AG04450 (cell line): ENCODE data around the gene E2F4. TPM values are rescaled to one million over a fixed set of nuclear protein-coding genes. Genes with fewer than 3 reads are reported as not detected.

Experiments used
- CTCF ChIA-PET: fragments of 300-600, 350-600 bp; formaldehyde crosslinking; extraction: SDS; loops from one replicate; lab custom pipeline; 2022; ENCODE audit warnings: antibody characterized with exemption, inconsistent platforms; lab: Charles Lee
- POLR2A ChIA-PET: fragments of 350-600 bp; formaldehyde crosslinking; extraction: SDS; loops from one replicate; lab custom pipeline; 2021; ENCODE audit warnings: antibody characterized with exemption, inconsistent platforms; lab: Yijun Ruan, JAX
- DNase-seq: peaks from one replicate; pipeline ENCODE4 v3.0.0-alpha.2; 2011; ENCODE audit warnings: low read depth, low spot score
- H3K27ac ChIP-seq: one replicate; pipeline ENCODE4 v1.5.1; 2012; ENCODE audit warnings: low read depth, low read length, control low read depth
- H3K27me3 ChIP-seq: one replicate; pipeline ENCODE4 v1.6.0; 2012; ENCODE audit warnings: low read length; ENCODE audit not compliant: control insufficient read depth, insufficient read depth
- H3K4me3 ChIP-seq: 2 replicates; pipeline ENCODE4 v1.5.1; 2011; ENCODE audit warnings: mild to moderate bottlenecking, low read depth, low read length, control low read depth
- H3K9me3 ChIP-seq: 2 replicates; pipeline ENCODE4 v1.5.1; 2012; ENCODE audit warnings: low read length; ENCODE audit not compliant: control insufficient read depth, insufficient read depth
- CTCF ChIP-seq: IDR thresholded peaks from 2 replicates; pipeline ENCODE4 v1.5.1; 2011; ENCODE audit warnings: low read depth, low read length, control low read depth, inconsistent platforms
- polyA plus RNA-seq: library from polyadenylated mRNA; depleted of rRNA; stranded (reverse); fragments of >200 nt; gene quantifications from 2 replicates; pipeline ENCODE4 v1.2.3, GENCODE V29; 2011

E2F4 gene
- polyA plus RNA-seq, 1 experiment, result 50.0 TPM

GRCh38 chr16:67166110-67166547 is 25.8 kb upstream of the E2F4 start:
- POLR2A ChIA-PET, result no interaction called here
- CTCF ChIA-PET, result interaction anchor here (3.5 kb wide), 1 partner anchor 11 kb away, joined by 13 read pairs; no protein-coding TSS in a partner anchor
- no peak for DNase-seq
- Histone ChIP-seq H3K4me3 (no peak overlapping the region), H3K9me3 (no peaks in the 10 kb centered on the region; the same call in 1 of the 2 replicates), H3K27me3 (peaks cover 50% of the 10 kb centered on the region), H3K27ac (no peak overlapping the region)
- no peak for TF ChIP-seq CTCF

- POLR2A ChIA-PET, result no interaction called here
These were observed 25.3 kb upstream of the E2F4 start for GRCh38 chr16:67166598-67167168.

GRCh38 chr16:67167588-67167987 is 24.4 kb upstream of the E2F4 start:
- POLR2A ChIA-PET, result no interaction called here
- no peaks in the 10 kb centered on the region; the same call in 1 of the 2 replicates for H3K9me3 ChIP-seq
- CTCF ChIA-PET, result interaction anchor here (3.5 kb wide), 1 partner anchor 12 kb away, joined by 13 read pairs; no protein-coding TSS in a partner anchor
- no peak for DNase-seq
- no peak overlapping the region for H3K4me3 ChIP-seq
- H3K27ac ChIP-seq, result no peak overlapping the region
- no peak for TF ChIP-seq CTCF
- peaks cover 45% of the 10 kb centered on the region for H3K27me3 ChIP-seq

More at GRCh38 chr16:67166598-67167168, 25.3 kb upstream of the E2F4 start:
- Histone ChIP-seq H3K9me3 (no peaks in the 10 kb centered on the region; the same call in 1 of the 2 replicates), H3K27ac (no peak overlapping the region), H3K4me3 (no peak overlapping the region), H3K27me3 (peaks cover 50% of the 10 kb centered on the region)
- TF ChIP-seq CTCF, result no peak
- DNase-seq, result no peak
- CTCF ChIA-PET, result interaction anchor here (3.5 kb wide), 1 partner anchor 11 kb away, joined by 13 read pairs; no protein-coding TSS in a partner anchor

GRCh38 chr16:67169011-67169451 is 22.9 kb upstream of the E2F4 start:
- ChIA-PET CTCF (interaction anchor here (1.0 to 1.2 kb wide), 2 partner anchors 11 to 14 kb away, joined by 4 read pairs; no protein-coding TSS in a partner anchor), POLR2A (interaction anchor here (1.4 kb wide), 1 partner anchor 14 kb away, joined by 10 read pairs; no protein-coding TSS in a partner anchor)
- peaks cover 35% of the 10 kb centered on the region for H3K27me3 ChIP-seq
- H3K9me3 ChIP-seq, result no peaks in the 10 kb centered on the region; the same call in 1 of the 2 replicates
- no peak overlapping the region for H3K4me3 ChIP-seq
- DNase-seq, result no peak
- TF ChIP-seq CTCF, result no peak
- H3K27ac ChIP-seq, result peak overlapping the region; percentile 80
